Karpas-422 (cell line): Measurements from ENCODE around the gene TBX15. TPM values are rescaled to one million over a fixed set of nuclear protein-coding genes. Genes with fewer than 3 reads are reported as not detected.

Experiments
- DNase-seq: peaks from one replicate; pipeline ENCODE4 v3.0.0-alpha.2; 2015
- H2AFZ ChIP-seq: fragments of 200-600 bp; sonication (generic); 2 replicates; pipeline ENCODE4 v1.6.1; 2014; ENCODE audit warnings: antibody characterized with exemption, low read length, mixed read lengths
- H3K27ac ChIP-seq: fragments of 200-600 bp; sonication (generic); 2 replicates; pipeline ENCODE4 v1.5.1; 2014; ENCODE audit warnings: mild to moderate bottlenecking, low read length, moderate library complexity
- H3K27me3 ChIP-seq: fragments of 200-600 bp; sonication (generic); 2 replicates; pipeline ENCODE4 v1.6.1; 2014; ENCODE audit warnings: low read length, mixed read lengths
- H3K36me3 ChIP-seq: fragments of 200-600 bp; sonication (generic); 2 replicates; pipeline ENCODE4 v1.6.1; 2014; ENCODE audit warnings: low read length, mixed read lengths; ENCODE audit not compliant: insufficient read depth
- H3K4me1 ChIP-seq: fragments of 200-600 bp; sonication (generic); 2 replicates; pipeline ENCODE4 v1.6.1; 2014; ENCODE audit warnings: mild to moderate bottlenecking, low read length, mixed read lengths
- H3K4me2 ChIP-seq: fragments of 200-600 bp; sonication (generic); 2 replicates; pipeline ENCODE4 v1.6.1; 2014; ENCODE audit warnings: low read length, low read depth, mild to moderate bottlenecking; ENCODE audit not compliant: poor library complexity, severe bottlenecking
- H3K4me3 ChIP-seq: fragments of 200-600 bp; sonication (generic); 2 replicates; pipeline ENCODE4 v1.5.1; 2014; ENCODE audit warnings: mild to moderate bottlenecking, antibody characterized with exemption, low read length, mixed read lengths
- H3K79me2 ChIP-seq: fragments of 200-600 bp; sonication (generic); 2 replicates; pipeline ENCODE4 v1.6.1; 2014; ENCODE audit warnings: mild to moderate bottlenecking, low read length, mixed read lengths
- H3K9ac ChIP-seq: fragments of 200-600 bp; sonication (generic); 2 replicates; pipeline ENCODE4 v1.6.0; 2014; ENCODE audit warnings: low read length
- H3K9me2 ChIP-seq: fragments of 200-600 bp; sonication (generic), shearing (Covaris generic); replicated peaks from 2 replicates; pipeline ENCODE4 v1.6.0; 2014; ENCODE audit warnings: mild to moderate bottlenecking, low read length, moderate library complexity; ENCODE audit not compliant: insufficient read depth
- H3K9me3 ChIP-seq: fragments of 300-700, 200-600 bp; sonication (generic); 2 replicates; pipeline ENCODE4 v1.6.1; 2014; ENCODE audit warnings: low read length, mixed read lengths
- H4K20me1 ChIP-seq: fragments of 200-600 bp; sonication (generic); 2 replicates; pipeline ENCODE4 v1.6.1; 2014; ENCODE audit warnings: mild to moderate bottlenecking, antibody characterized with exemption, low read length, low read depth; ENCODE audit not compliant: insufficient read depth
- total RNA-seq: library from RNA; depleted of rRNA; stranded (reverse); fragments of >200 nt; shearing (Covaris generic); gene quantifications from 2 replicates; pipeline ENCODE4 v1.2.3, GENCODE V29; 2014; ENCODE audit warnings: low replicate concordance

Gene TBX15
- total RNA-seq, 1 experiment from 2014 or later, result not detected

GRCh38 chr1:118990513-118991152, 2.5 kb upstream of the TBX15 start:
- no peak for DNase-seq
- H3K27ac ChIP-seq, result no peak overlapping the region
- H3K36me3 ChIP-seq, result no peaks in the 10 kb centered on the region
- H3K4me3 ChIP-seq, result no peak overlapping the region
- no peaks in the 10 kb centered on the region for H3K27me3 ChIP-seq
- no peak overlapping the region for H2AFZ ChIP-seq
- H4K20me1 ChIP-seq, result no peaks in the 10 kb centered on the region
- no peak overlapping the region for H3K9ac ChIP-seq
- H3K9me2 ChIP-seq, result no peaks in the 10 kb centered on the region
- H3K79me2 ChIP-seq, result no peaks in the 10 kb centered on the region
- no peak overlapping the region for H3K4me2 ChIP-seq
- H3K9me3 ChIP-seq, result no peaks in the 10 kb centered on the region
- no peaks in the 10 kb centered on the region for H3K4me1 ChIP-seq

DNA sequence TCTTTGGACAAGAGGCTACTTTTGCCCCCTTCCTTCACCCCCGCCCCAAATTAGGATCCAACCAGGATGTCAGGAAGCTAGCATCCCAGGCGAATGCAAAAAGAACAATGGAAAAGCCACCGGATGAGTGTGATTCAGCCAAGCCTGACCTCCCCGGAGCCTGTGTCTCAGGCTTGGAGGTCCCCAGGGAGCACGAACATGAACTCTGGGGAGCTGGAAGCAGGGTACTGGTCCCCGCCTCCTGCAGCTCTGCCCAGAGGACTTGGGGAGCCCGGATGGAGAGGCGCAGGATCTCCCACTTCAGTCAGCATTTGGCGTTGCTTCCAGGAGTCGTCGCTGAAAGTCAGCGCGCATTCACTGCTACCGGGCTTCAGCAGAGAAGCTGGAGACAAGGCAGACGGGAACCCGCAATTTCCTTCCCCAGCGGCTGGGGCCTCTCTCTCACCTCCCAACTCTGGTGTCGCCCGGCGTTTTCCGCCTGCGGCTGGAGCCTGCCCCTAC, 1.8 kb upstream of the TBX15 start:
- Histone ChIP-seq H2AFZ (no peak overlapping the region), H4K20me1 (no peaks in the 10 kb centered on the region), H3K9me2 (no peaks in the 10 kb centered on the region), H3K79me2 (no peaks in the 10 kb centered on the region), H3K27me3 (no peaks in the 10 kb centered on the region), H3K4me2 (no peak overlapping the region), H3K9ac (no peak overlapping the region), H3K27ac (no peak overlapping the region), H3K4me3 (no peak overlapping the region), H3K4me1 (no peaks in the 10 kb centered on the region), H3K9me3 (no peaks in the 10 kb centered on the region), H3K36me3 (no peaks in the 10 kb centered on the region)
- DNase-seq, result no peak

GRCh38 chr1:118989006-118989815, 1.1 kb upstream of the TBX15 start:
- no peaks in the 10 kb centered on the region for H3K4me1 ChIP-seq
- no peak overlapping the region for H3K4me3 ChIP-seq
- H3K27me3 ChIP-seq, result no peaks in the 10 kb centered on the region
- no peak overlapping the region for H2AFZ ChIP-seq
- no peaks in the 10 kb centered on the region for H3K36me3 ChIP-seq
- no peaks in the 10 kb centered on the region for H4K20me1 ChIP-seq
- DNase-seq, result no peak
- H3K79me2 ChIP-seq, result no peaks in the 10 kb centered on the region
- H3K9me2 ChIP-seq, result no peaks in the 10 kb centered on the region
- no peak overlapping the region for H3K4me2 ChIP-seq
- no peak overlapping the region for H3K9ac ChIP-seq
- no peak overlapping the region for H3K27ac ChIP-seq
- H3K9me3 ChIP-seq, result no peaks in the 10 kb centered on the region

- H3K9me2 ChIP-seq, result no peaks in the 10 kb centered on the region
- no peaks in the 10 kb centered on the region for H3K36me3 ChIP-seq
- no peaks in the 10 kb centered on the region for H3K27me3 ChIP-seq
- DNase-seq, result no peak
- H3K27ac ChIP-seq, result no peak overlapping the region
- no peaks in the 10 kb centered on the region for H3K9me3 ChIP-seq
- no peak overlapping the region for H3K4me2 ChIP-seq
- H3K79me2 ChIP-seq, result no peaks in the 10 kb centered on the region
- H4K20me1 ChIP-seq, result no peaks in the 10 kb centered on the region
- no peak overlapping the region for H2AFZ ChIP-seq
- H3K4me1 ChIP-seq, result no peaks in the 10 kb centered on the region
- H3K9ac ChIP-seq, result no peak overlapping the region
- no peak overlapping the region for H3K4me3 ChIP-seq
These were observed 516 bp downstream of the TBX15 start for GRCh38 chr1:118987468-118988185.

- H4K20me1 ChIP-seq, result no peaks in the 10 kb centered on the region
- H3K79me2 ChIP-seq, result no peaks in the 10 kb centered on the region
- H3K4me1 ChIP-seq, result no peaks in the 10 kb centered on the region
- no peak for DNase-seq
- no peak overlapping the region for H3K4me2 ChIP-seq
- H3K4me3 ChIP-seq, result no peak overlapping the region
- no peak overlapping the region for H3K9ac ChIP-seq
- H3K9me2 ChIP-seq, result no peaks in the 10 kb centered on the region
- no peak overlapping the region for H2AFZ ChIP-seq
- no peaks in the 10 kb centered on the region for H3K9me3 ChIP-seq
- H3K27me3 ChIP-seq, result no peaks in the 10 kb centered on the region
- no peak overlapping the region for H3K27ac ChIP-seq
- no peaks in the 10 kb centered on the region for H3K36me3 ChIP-seq
These were observed 1.3 kb downstream of the TBX15 start for GRCh38 chr1:118986555-118987467.

DNA sequence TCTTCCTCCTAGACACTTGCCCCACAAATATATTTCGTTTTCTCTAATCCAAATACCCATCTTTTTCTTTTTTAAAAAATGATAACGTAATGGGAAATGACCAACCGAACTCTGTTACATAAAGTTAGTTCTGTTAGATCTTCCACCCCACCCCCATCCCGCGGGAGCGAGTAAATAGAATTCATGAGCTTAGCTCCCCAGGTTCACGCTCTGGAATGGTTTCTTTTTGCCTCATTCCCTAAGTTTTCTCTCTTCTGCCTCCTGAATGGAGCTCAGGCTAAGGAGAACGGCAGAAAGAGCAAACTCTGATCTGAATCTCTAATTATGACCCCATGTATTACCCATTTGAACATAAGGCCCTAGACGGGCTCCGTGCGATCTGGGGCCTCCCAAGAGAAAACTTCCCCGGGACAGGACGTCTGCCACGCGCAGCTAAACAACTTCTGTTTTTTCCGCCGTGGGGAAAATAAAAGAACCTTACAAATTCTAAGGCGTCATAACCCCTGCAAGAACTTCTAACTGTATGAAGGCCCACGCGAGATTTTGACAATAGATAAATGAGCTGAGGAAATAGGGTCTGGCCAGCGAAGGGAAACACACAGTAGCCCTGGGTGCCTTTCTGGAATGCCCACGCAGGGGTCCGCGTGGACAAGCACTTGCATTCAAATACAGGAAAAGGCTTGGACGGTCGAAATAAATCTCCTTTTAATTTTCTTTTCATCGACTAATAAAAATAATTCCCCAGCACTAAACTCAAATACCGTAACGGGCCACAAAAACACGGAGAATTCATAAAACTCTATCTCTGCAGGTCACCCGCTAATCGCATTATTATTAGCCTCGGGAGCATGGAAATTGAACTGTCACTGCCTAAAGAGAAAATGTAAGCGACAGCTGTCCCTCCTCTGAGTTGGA, 2.2 kb downstream of the TBX15 start:
- no peak overlapping the region for H3K4me2 ChIP-seq
- H3K27ac ChIP-seq, result no peak overlapping the region
- no peaks in the 10 kb centered on the region for H3K36me3 ChIP-seq
- no peaks in the 10 kb centered on the region for H3K4me1 ChIP-seq
- H3K4me3 ChIP-seq, result no peak overlapping the region
- H3K79me2 ChIP-seq, result no peaks in the 10 kb centered on the region
- no peaks in the 10 kb centered on the region for H3K9me3 ChIP-seq
- H3K9me2 ChIP-seq, result no peaks in the 10 kb centered on the region
- no peak for DNase-seq
- no peak overlapping the region for H3K9ac ChIP-seq
- no peak overlapping the region for H2AFZ ChIP-seq
- no peaks in the 10 kb centered on the region for H3K27me3 ChIP-seq
- no peaks in the 10 kb centered on the region for H4K20me1 ChIP-seq
